NB4 (cell line): ENCODE results near the gene ATP6V1G3.

Experiments used
- DNase-seq: peaks from one replicate; pipeline ENCODE4 v3.0.0; 2010; ENCODE audit warnings: low read depth
- H3K4me3 ChIP-seq: one replicate; pipeline ENCODE4 v1.5.1; 2011; ENCODE audit warnings: mild to moderate bottlenecking, low read depth, low read length, moderate library complexity
- MYC ChIP-seq: IDR thresholded peaks from 2 replicates; pipeline ENCODE4 v1.6.1; 2011; ENCODE audit warnings: low read depth, low read length
- POLR2A ChIP-seq: IDR thresholded peaks from 2 replicates; pipeline ENCODE4 v1.6.1; 2011; ENCODE audit warnings: mild to moderate bottlenecking; ENCODE audit not compliant: insufficient read length; ENCODE audit errors: extremely low read depth
- TF ChIP-seq, protein P1 (sequence below): IDR thresholded peaks from one replicate; pipeline ENCODE4 v1.5.1; 2012; ENCODE audit warnings: low read depth, low read length
- TF ChIP-seq, protein P2 (sequence below): IDR thresholded peaks from 2 replicates; pipeline ENCODE4 v1.6.1; 2011; ENCODE audit warnings: low read depth, low read length

ATP6V1G3 gene

DNA sequence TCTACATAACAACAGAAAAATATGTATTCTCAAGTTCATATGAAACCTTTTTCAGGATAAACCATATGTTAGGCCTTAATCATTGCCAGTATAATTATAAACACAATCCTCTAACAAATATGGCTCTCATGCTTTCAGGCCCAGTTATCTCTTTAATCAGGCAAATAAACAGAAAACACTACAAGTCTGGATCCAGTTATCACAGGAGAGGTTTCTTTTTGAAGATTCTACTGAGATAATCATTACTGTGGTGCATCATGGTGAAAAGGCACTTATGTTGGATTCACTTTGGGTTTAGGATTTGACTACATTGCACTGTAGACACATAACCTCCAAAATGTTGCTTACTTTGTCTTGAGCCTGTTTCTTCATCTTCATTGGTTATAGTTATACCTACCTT lies 8.4 kb upstream of the ATP6V1G3 start:
- no peak overlapping the region for H3K4me3 ChIP-seq
- no peak for DNase-seq
- TF ChIP-seq, protein P1, sequence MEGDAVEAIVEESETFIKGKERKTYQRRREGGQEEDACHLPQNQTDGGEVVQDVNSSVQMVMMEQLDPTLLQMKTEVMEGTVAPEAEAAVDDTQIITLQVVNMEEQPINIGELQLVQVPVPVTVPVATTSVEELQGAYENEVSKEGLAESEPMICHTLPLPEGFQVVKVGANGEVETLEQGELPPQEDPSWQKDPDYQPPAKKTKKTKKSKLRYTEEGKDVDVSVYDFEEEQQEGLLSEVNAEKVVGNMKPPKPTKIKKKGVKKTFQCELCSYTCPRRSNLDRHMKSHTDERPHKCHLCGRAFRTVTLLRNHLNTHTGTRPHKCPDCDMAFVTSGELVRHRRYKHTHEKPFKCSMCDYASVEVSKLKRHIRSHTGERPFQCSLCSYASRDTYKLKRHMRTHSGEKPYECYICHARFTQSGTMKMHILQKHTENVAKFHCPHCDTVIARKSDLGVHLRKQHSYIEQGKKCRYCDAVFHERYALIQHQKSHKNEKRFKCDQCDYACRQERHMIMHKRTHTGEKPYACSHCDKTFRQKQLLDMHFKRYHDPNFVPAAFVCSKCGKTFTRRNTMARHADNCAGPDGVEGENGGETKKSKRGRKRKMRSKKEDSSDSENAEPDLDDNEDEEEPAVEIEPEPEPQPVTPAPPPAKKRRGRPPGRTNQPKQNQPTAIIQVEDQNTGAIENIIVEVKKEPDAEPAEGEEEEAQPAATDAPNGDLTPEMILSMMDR = no peak
- TF ChIP-seq MYC (no peak), POLR2A (no peak)
- TF ChIP-seq, protein P2, sequence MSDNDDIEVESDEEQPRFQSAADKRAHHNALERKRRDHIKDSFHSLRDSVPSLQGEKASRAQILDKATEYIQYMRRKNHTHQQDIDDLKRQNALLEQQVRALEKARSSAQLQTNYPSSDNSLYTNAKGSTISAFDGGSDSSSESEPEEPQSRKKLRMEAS = no peak

DNA sequence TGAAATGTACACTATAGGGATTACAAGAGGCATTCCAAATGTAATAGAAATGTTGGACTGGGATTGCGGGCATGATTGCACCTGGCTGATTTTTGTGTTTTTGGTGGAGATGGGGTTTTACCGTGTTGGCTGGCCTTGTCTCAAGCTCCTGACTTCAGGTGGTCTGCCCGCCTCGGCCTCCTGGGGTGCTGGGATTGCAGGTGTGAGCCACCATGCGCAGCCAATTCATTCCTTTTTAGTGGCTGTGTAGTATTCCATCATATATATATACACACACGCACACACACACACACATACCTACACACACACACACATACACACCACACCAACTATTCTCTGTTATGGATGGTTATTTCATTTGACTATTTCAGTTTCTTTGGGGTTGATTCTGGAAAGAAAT lies 4.7 kb upstream of the ATP6V1G3 start:
- TF ChIP-seq MYC (no peak), POLR2A (no peak)
- TF ChIP-seq, protein P2 = no peak
- TF ChIP-seq, protein P1 = no peak
- H3K4me3 ChIP-seq = no peak overlapping the region
- no peak for DNase-seq

DNA sequence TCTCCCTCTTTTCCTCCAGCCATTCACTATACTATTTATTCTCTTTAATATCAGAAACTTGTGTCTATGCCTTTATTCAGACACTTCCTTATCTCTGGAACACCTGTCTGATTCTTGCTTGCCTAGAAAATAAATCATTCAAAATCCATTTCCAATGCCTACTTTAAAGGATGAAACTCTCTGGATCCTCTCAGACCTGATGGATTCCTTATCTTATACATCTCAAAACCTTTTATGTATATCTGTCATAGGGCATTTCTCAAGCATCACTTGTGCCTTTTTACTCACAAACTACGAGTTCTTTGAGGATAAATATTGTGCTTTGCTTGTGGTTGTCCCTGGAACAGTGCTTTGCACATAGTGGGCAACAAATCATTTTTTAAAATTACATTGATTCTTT lies 3.8 kb upstream of the ATP6V1G3 start:
- no peak for DNase-seq
- TF ChIP-seq, protein P1 = no peak
- TF ChIP-seq, protein P2 = no peak
- TF ChIP-seq MYC = no peak
- no peak for TF ChIP-seq POLR2A
- H3K4me3 ChIP-seq = no peak overlapping the region

DNA sequence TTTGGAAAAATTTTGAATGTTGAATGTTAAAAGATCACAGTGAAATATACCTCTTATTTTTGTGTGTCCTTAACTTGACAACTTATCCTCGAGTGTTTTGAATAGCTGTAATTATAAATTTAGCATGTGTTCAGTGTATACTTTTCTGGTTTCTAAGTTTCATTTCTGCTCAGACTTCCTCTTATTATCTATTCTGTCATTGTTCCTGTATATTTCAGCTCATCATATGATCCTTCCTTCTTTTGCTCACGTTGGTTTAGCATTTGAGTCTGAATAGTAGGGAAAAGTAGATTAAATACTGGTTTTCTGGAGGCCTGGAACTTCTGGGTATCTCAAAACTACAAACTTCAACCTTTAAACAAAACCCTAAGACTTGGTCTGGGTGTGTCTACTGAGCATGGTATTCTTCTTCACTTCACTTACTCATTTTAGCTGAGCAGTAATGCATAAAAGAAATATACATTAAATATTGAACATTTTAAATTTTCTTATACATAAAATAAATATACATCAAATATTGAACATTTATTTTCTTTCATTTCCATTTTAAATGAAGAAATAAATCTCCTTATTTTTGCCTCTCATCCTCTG lies 3.3 kb upstream of the ATP6V1G3 start:
- DNase-seq = peak; percentile 24
- TF ChIP-seq, protein P2 = no peak
- TF ChIP-seq POLR2A (no peak), MYC (no peak)
- TF ChIP-seq, protein P1 = no peak
- H3K4me3 ChIP-seq = no peak overlapping the region

DNA sequence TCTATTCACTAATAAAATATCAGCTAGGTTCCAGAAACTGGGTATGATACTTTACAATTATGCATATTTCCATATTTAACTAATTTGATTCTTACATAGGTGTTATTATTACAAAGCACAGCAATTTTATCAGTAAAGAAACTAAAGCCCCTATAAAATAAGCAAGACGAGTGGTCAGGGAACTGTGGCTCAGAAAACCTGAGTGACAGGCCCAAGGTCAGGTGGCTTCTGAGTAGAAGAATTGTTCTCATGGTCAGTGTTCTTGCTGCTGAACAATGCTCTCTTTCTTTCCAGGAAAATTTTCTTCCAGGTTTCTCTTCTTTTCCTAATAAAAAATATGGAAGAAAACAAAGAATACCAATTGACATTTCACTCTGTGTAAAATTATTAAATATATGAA lies 2.2 kb upstream of the ATP6V1G3 start:
- TF ChIP-seq, protein P1 = no peak
- TF ChIP-seq, protein P2 = no peak
- TF ChIP-seq MYC (no peak), POLR2A (no peak)
- no peak overlapping the region for H3K4me3 ChIP-seq

More for the DNA sequence above, 2.2 kb upstream of the ATP6V1G3 start:
- DNase-seq = no peak
